OCI-LY7 (cell line): Measurements from ENCODE around the gene SYPL1. TPM values are rescaled to one million over a fixed set of nuclear protein-coding genes. Genes with fewer than 3 reads are reported as not detected.

ENCODE experiments used
- BruUV-seq: library from RNA; stranded (reverse); fragments of 400-500 nt; replicated peaks from 2 replicates; lab custom pipeline; 2021; lab: Mats Ljungman, UMichigan
- CTCF ChIA-PET: fragments of 300-600 bp; sonication (Branson Sonifier 250); formaldehyde crosslinking; loops from one replicate; lab custom pipeline; 2022; ENCODE audit warnings: antibody characterized with exemption; ENCODE audit not compliant: unreplicated experiment; lab: Charles Lee
- POLR2A ChIA-PET: fragments of 300-600 bp; sonication (Branson Sonifier 250); formaldehyde crosslinking; loops from one replicate; lab custom pipeline; 2022; ENCODE audit warnings: antibody characterized with exemption; lab: Charles Lee
- DNase-seq: peaks from one replicate; pipeline ENCODE4 v3.0.0-alpha.2; 2015; ENCODE audit warnings: low spot score
- H2AFZ ChIP-seq: fragments of 200-600 bp; sonication (generic), shearing (Covaris generic); 2 replicates; pipeline ENCODE4 v1.6.1; 2014; ENCODE audit warnings: mild to moderate bottlenecking, antibody characterized with exemption, low read length, moderate library complexity
- H3K27ac ChIP-seq: fragments of 200-600 bp; sonication (generic); 2 replicates; pipeline ENCODE4 v1.5.1; 2014; ENCODE audit warnings: mixed run types, low read depth, mild to moderate bottlenecking, moderate library complexity, low read length, inconsistent platforms; ENCODE audit not compliant: poor library complexity, severe bottlenecking
- H3K36me3 ChIP-seq: fragments of 200-600 bp; sonication (generic); 2 replicates; pipeline ENCODE4 v1.6.1; 2014; ENCODE audit warnings: mild to moderate bottlenecking, antibody characterized with exemption, low read length, moderate library complexity, mixed read lengths; ENCODE audit not compliant: insufficient read depth
- H3K4me1 ChIP-seq: fragments of 200-600 bp; sonication (generic); 2 replicates; pipeline ENCODE4 v1.5.1; 2014; ENCODE audit warnings: mild to moderate bottlenecking, low read length; ENCODE audit not compliant: insufficient read depth, poor library complexity, severe bottlenecking
- H3K4me2 ChIP-seq: fragments of 200-600 bp; sonication (generic); 2 replicates; pipeline ENCODE4 v1.6.1; 2014; ENCODE audit warnings: mild to moderate bottlenecking, low read length
- H3K4me3 ChIP-seq: fragments of 200-600 bp; sonication (generic); 2 replicates; pipeline ENCODE4 v1.5.1; 2014; ENCODE audit warnings: mild to moderate bottlenecking, low read depth, low read length; ENCODE audit not compliant: poor library complexity, severe bottlenecking
- H3K79me2 ChIP-seq: fragments of 200-600 bp; sonication (generic); 2 replicates; pipeline ENCODE4 v1.6.1; 2016; ENCODE audit warnings: low read depth, mild to moderate bottlenecking, low read length, moderate library complexity, mixed read lengths; ENCODE audit not compliant: insufficient read depth
- H3K9me2 ChIP-seq: fragments of 200-600 bp; sonication (generic); 2 replicates; pipeline ENCODE4 v1.6.1; 2016; ENCODE audit warnings: mild to moderate bottlenecking, low read length, mixed read lengths; ENCODE audit not compliant: insufficient read depth
- H3K9me3 ChIP-seq: fragments of 200-600 bp; sonication (generic); 2 replicates; pipeline ENCODE4 v1.6.1; 2014; ENCODE audit warnings: mild to moderate bottlenecking, mixed run types, low read length, mixed read lengths
- H4K20me1 ChIP-seq: fragments of 200-600 bp; sonication (generic); 2 replicates; pipeline ENCODE4 v1.6.1; 2014; ENCODE audit warnings: mild to moderate bottlenecking, antibody characterized with exemption, low read length, moderate library complexity, mixed read lengths; ENCODE audit not compliant: insufficient read depth
- EZH2phosphoT487 ChIP-seq: fragments of 200-600 bp; sonication (generic); IDR thresholded peaks from 2 replicates; pipeline ENCODE4 v1.6.1; 2018; ENCODE audit warnings: low read depth, borderline replicate concordance, mild to moderate bottlenecking, mixed run types, antibody characterized with exemption, low read length, moderate library complexity, mixed read lengths
- intact Hi-C: fragments of 100-400 bp; cut with micrococcal nuclease; formaldehyde crosslinking; loops from one replicate; pipeline ENCODE4 v1.10.0; 2022; ENCODE audit not compliant: unreplicated experiment
- total RNA-seq, 2 experiments: library from RNA; depleted of rRNA in 1 of 2; stranded (reverse); fragments of >200 nt in 1 of 2; shearing (Covaris generic) in 1 of 2; gene quantifications; 2 replicates each; pipeline ENCODE4 v1.2.3, GENCODE V29; 2014 to 2022
- TF ChIP-seq, protein P1 (sequence below): fragments of 200-600 bp; sonication (generic); conservative IDR thresholded peaks from 2 replicates; pipeline ENCODE4 v1.5.1; 2014; ENCODE audit warnings: mild to moderate bottlenecking, antibody characterized with exemption, low read length, moderate library complexity, mixed read lengths

The SYPL1 gene
- total RNA-seq, 2 experiments from 2014 or later, result 34.1 to 112 TPM

DNA sequence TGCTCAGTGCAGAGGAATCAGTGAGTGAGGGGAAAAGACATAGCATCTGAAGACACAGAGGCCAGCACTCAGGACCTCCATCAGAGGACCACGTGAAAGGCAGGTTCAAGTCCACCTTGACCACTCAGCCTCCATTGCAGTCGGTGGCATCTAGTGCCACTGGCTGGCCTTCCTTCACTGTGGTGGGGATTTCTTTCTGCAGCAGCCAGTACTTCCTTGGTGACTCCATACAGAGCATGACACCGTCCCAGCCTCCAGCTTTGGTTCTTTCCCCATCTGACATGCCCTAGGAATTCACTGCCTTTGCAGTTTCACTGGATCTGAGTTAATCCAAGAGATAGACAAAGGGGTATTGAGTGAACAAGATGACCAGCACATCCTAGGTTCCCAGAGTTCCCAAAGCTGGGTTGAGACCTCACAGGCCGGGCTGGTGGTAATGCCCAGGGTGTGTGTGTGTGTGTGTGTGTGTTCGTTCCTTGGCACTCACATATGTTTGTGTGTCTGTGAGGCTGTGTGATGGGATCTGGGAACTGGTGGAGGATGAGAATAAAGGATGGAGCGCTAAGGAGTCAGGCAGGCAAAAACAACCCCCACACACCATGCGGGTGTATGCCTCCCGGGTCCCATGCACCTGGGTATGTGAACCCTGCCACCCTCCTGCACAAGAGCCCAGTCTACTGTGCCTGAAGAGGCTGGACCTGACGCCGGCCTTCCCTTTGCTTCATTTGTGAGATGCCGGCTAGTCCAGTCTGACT, 57.8 kb downstream of the SYPL1 start:
- Histone ChIP-seq H3K27ac (peak overlapping the region; percentile 38), H3K4me1 (peaks cover 78% of the 10 kb centered on the region), H3K9me3 (peaks cover 16% of the 10 kb centered on the region; the same call in 1 of the 2 replicates), H2AFZ (peak overlapping the region; percentile 64; the same call in 1 of the 2 replicates), H4K20me1 (no peaks in the 10 kb centered on the region), H3K4me3 (no peak overlapping the region), H3K4me2 (peak overlapping the region; percentile 39; the same call in 1 of the 2 replicates), H3K9me2 (no peaks in the 10 kb centered on the region), H3K36me3 (peaks cover 11% of the 10 kb centered on the region; the same call in 1 of the 2 replicates), H3K79me2 (no peaks in the 10 kb centered on the region)
- POLR2A ChIA-PET, result interaction anchor here (9.7 kb wide), 1 partner anchor 98 kb away, joined by 104 read pairs; no protein-coding TSS in a partner anchor
- TF ChIP-seq, protein P1, sequence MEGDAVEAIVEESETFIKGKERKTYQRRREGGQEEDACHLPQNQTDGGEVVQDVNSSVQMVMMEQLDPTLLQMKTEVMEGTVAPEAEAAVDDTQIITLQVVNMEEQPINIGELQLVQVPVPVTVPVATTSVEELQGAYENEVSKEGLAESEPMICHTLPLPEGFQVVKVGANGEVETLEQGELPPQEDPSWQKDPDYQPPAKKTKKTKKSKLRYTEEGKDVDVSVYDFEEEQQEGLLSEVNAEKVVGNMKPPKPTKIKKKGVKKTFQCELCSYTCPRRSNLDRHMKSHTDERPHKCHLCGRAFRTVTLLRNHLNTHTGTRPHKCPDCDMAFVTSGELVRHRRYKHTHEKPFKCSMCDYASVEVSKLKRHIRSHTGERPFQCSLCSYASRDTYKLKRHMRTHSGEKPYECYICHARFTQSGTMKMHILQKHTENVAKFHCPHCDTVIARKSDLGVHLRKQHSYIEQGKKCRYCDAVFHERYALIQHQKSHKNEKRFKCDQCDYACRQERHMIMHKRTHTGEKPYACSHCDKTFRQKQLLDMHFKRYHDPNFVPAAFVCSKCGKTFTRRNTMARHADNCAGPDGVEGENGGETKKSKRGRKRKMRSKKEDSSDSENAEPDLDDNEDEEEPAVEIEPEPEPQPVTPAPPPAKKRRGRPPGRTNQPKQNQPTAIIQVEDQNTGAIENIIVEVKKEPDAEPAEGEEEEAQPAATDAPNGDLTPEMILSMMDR, result no peak
- BruUV-seq, result no TSS peak
- intact Hi-C loops, result loop anchor here (10.0 kb wide), 1 partner anchor 810 kb away; the partner anchor contains the start of gene PIK3CG
- no peak for DNase-seq
- CTCF ChIA-PET, result no interaction called here

DNA sequence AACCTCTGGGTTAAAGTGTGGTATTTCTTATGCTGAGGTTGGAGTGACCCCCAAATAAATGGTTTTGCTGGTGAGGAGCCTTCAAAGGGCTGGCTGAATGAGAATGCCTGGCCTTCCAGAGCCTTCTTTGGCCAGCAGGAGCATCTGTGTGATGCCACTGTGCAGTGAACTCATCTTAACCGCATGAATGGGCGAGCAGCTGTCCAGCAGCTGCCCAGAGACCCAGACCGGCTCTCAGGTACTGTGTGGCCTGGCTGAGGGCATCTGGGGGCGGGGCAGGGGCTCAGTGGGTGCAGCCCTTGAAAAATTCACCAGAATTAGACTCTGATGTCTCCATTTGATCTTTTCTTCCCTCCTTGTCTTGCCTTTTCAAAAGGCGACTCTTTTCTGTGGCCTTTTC, 59.0 kb downstream of the SYPL1 start:
- Histone ChIP-seq H3K36me3 (peaks cover 11% of the 10 kb centered on the region; the same call in 1 of the 2 replicates), H2AFZ (peak overlapping the region; percentile 69), H3K27ac (peak overlapping the region; percentile 38), H3K79me2 (no peaks in the 10 kb centered on the region), H3K4me1 (peaks cover 77% of the 10 kb centered on the region), H3K9me2 (no peaks in the 10 kb centered on the region), H4K20me1 (no peaks in the 10 kb centered on the region), H3K9me3 (peaks cover 16% of the 10 kb centered on the region; the same call in 1 of the 2 replicates), H3K4me3 (no peak overlapping the region), H3K4me2 (peak overlapping the region; percentile 39)
- DNase-seq, result no peak
- TF ChIP-seq EZH2phosphoT487, result no peak
- TF ChIP-seq, protein P1, result no peak
- BruUV-seq, result no TSS peak
- ChIA-PET CTCF (no interaction called here), POLR2A (interaction anchor here (0.5 kb wide), 1 partner anchor 124 kb away, joined by 3 read pairs; no protein-coding TSS in a partner anchor)
- intact Hi-C loops, result loop anchor here (10.0 kb wide), 1 partner anchor 812 kb away; the partner anchor contains the start of gene PIK3CG
